Right ventricle myocardium inferior (tissue), 1 donor: ENCODE data around the gene CDC34. TPM values are rescaled to one million over a fixed set of nuclear protein-coding genes. Genes with fewer than 3 reads are reported as not detected.

Experiments used
- ATAC-seq: fragments of 200-7000 bp; cut with Tn5 transposase; one replicate; pipeline ENCODE4 v1.9.1; 2020; ENCODE audit warnings: mild to moderate bottlenecking, moderate library complexity
- DNase-seq: peaks from one replicate; pipeline ENCODE4 v3.0.0; 2021; ENCODE audit errors: missing footprints
- intact Hi-C: fragments of 100-400 bp; cut with DNase I; formaldehyde crosslinking; loops from one replicate; pipeline ENCODE4 v1.11.0; 2022
- total RNA-seq: library from RNA; stranded (reverse); fragmentation: NEBNext Ultra II Directional; extraction: Animal tissue kit (Norgen Biotek cat#: 25700); gene quantifications from one replicate; pipeline ENCODE4 v1.2.1, GENCODE V29; 2021
- donor health status: DM: no; HTN: yes; CAD: no; lungs with severe emphysema.

The CDC34 gene
- total RNA-seq, 1 donor from 2014 or later: 109 TPM

GRCh38 chr19:558770-559439 lies 27.3 kb downstream of the CDC34 start:
- intact Hi-C loops: loop anchor here (10.0 kb wide), 1 partner anchor 176 kb away; no protein-coding TSS in a partner anchor
- DNase-seq (peak; percentile 62), ATAC-seq (peak; percentile 50)

GRCh38 chr19:560121-560520 lies 28.6 kb downstream of the CDC34 start:
- intact Hi-C loops: no loop called here
- ATAC-seq (no peak), DNase-seq (no peak)

GRCh38 chr19:566403-566802 lies 34.8 kb downstream of the CDC34 start:
- peak; percentile 66 for ATAC-seq
- intact Hi-C loops: no loop called here
- DNase-seq: peak; percentile 73

- DNase-seq (no peak), ATAC-seq (no peak)
- intact Hi-C loops: no loop called here
Measured at GRCh38 chr19:566844-567243, 35.3 kb downstream of the CDC34 start.

- ATAC-seq (no peak), DNase-seq (peak; percentile 68)
- intact Hi-C loops: no loop called here
Measured at GRCh38 chr19:567296-567900, 35.8 kb downstream of the CDC34 start.

GRCh38 chr19:570251-570686 lies 38.7 kb downstream of the CDC34 start:
- DNase-seq (no peak), ATAC-seq (no peak)
- intact Hi-C loops: loop anchor here (5.0 to 10.0 kb wide), 2 partner anchors 62 to 225 kb away; partner anchors contain the start of genes POLRMT and PTBP1

- ATAC-seq: no peak
- peak; percentile 76 for DNase-seq
- intact Hi-C loops: loop anchor here (5.0 to 10.0 kb wide), 2 partner anchors 61 to 224 kb away; partner anchors contain the start of genes POLRMT and PTBP1
Measured at GRCh38 chr19:570937-571565, 39.5 kb downstream of the CDC34 start.

GRCh38 chr19:571566-571974 lies 40.0 kb downstream of the CDC34 start:
- intact Hi-C loops: loop anchor here (5.0 to 10.0 kb wide), 2 partner anchors 61 to 223 kb away; partner anchors contain the start of genes POLRMT and PTBP1
- DNase-seq: no peak
- ATAC-seq: no peak

- intact Hi-C loops: loop anchor here (2.0 to 10.0 kb wide), 4 partner anchors 39 to 223 kb away; partner anchors contain the start of genes POLRMT, PTBP1 and TPGS1
- peak; percentile 77 for ATAC-seq
Measured at GRCh38 chr19:572140-572742, 40.7 kb downstream of the CDC34 start, which contains the start of gene BSG. BSG (plus strand) TSS chr19:572596; CDS start chr19:572635, 39 bp downstream.

GRCh38 chr19:572743-573518 lies 41.4 kb downstream of the CDC34 start:
- intact Hi-C loops: loop anchor here (2.0 to 10.0 kb wide), 4 partner anchors 40 to 222 kb away; partner anchors contain the start of genes POLRMT, PTBP1 and TPGS1
- DNase-seq: peak; percentile 67

More at GRCh38 chr19:572140-572742, 40.7 kb downstream of the CDC34 start, which contains the start of gene BSG:
- peak; percentile 99 for DNase-seq

GRCh38 chr19:573519-573825 lies 41.9 kb downstream of the CDC34 start:
- ATAC-seq (no peak), DNase-seq (no peak)
- intact Hi-C loops: loop anchor here (2.0 to 10.0 kb wide), 4 partner anchors 41 to 221 kb away; partner anchors contain the start of genes POLRMT, PTBP1 and TPGS1

More at GRCh38 chr19:572743-573518, 41.4 kb downstream of the CDC34 start:
- no peak for ATAC-seq

GRCh38 chr19:574658-575526 lies 43.3 kb downstream of the CDC34 start:
- peak; percentile 71 for DNase-seq
- ATAC-seq: peak; percentile 49
- intact Hi-C loops: loop anchor here (5.0 to 10.0 kb wide), 3 partner anchors 57 to 220 kb away; partner anchors contain the start of genes POLRMT, PTBP1 and RNF126

- DNase-seq (peak; percentile 83), ATAC-seq (peak; percentile 53)
- intact Hi-C loops: loop anchor here (5.0 to 10.0 kb wide), 2 partner anchors 86 to 219 kb away; partner anchors contain the start of genes PTBP1 and RNF126
Measured at GRCh38 chr19:575527-576506, 44.3 kb downstream of the CDC34 start.

- intact Hi-C loops: loop anchor here (5.0 to 10.0 kb wide), 2 partner anchors 85 to 218 kb away; partner anchors contain the start of genes PTBP1 and RNF126
- no peak for ATAC-seq
- DNase-seq: peak; percentile 60
Measured at GRCh38 chr19:576768-577438, 45.3 kb downstream of the CDC34 start.
